Right lobe of liver (tissue), 4 donors: ENCODE data around the gene CNPY4.

Source experiments
- POLR2A ChIP-seq: fragments of 450-650 bp; IDR thresholded peaks from one replicate; pipeline ENCODE4 v1.6.1; 2017; ENCODE audit warnings: antibody characterized with exemption, mild to moderate bottlenecking
- TF ChIP-seq, protein P1 (sequence below), 4 donors: fragments of 200-600 bp in 3 of 4; fragments of 450-650 bp in 1 of 4; IDR thresholded peaks; one replicate each; pipeline versions ENCODE4 v1.5.1 to v1.8.0; 2016 to 2022; ENCODE audit warnings: antibody characterized with exemption in 4 of 4, mild to moderate bottlenecking in 2 of 4
- donor health status: DM: no; HTN: no; CAD: no.
- donor health status: DM: no; HTN: no; CAD: no.
- donor health status: DM: no; HTN: yes; CAD: no.

DNA sequence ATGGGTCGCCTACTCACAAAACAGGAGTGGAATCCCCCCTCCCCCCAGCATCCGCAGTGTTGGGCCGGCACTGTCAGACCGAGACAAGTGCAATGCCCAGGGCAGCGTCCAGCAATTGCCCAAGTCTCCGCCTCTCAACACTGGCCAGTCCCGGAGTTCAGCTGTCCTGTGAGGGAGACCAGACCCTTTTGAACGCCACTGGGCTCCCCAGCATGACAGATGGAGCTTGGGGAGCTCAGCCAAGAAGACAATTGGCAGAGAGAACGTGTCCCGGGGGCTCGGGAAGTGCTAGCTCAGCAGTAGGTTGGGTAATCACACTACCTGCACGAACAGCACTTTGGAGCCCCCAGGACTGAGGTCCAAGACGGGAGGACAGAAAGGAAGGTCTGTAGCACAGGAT lies 25.9 kb upstream of the CNPY4 start:
- TF ChIP-seq, protein P1, sequence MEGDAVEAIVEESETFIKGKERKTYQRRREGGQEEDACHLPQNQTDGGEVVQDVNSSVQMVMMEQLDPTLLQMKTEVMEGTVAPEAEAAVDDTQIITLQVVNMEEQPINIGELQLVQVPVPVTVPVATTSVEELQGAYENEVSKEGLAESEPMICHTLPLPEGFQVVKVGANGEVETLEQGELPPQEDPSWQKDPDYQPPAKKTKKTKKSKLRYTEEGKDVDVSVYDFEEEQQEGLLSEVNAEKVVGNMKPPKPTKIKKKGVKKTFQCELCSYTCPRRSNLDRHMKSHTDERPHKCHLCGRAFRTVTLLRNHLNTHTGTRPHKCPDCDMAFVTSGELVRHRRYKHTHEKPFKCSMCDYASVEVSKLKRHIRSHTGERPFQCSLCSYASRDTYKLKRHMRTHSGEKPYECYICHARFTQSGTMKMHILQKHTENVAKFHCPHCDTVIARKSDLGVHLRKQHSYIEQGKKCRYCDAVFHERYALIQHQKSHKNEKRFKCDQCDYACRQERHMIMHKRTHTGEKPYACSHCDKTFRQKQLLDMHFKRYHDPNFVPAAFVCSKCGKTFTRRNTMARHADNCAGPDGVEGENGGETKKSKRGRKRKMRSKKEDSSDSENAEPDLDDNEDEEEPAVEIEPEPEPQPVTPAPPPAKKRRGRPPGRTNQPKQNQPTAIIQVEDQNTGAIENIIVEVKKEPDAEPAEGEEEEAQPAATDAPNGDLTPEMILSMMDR (IDR thresholded peaks at IDR 0.05) = no peak
- no peak for TF ChIP-seq POLR2A
